NCI-H1105 treated with DMSO at 0.1 percent for 48 hours (cell line): ENCODE data around the gene GABPB1.

Source experiments
- DNase-seq: peaks from one replicate; lab custom pipeline; 2025; lab: John Stamatoyannopoulos, UW

The GABPB1 gene

DNA sequence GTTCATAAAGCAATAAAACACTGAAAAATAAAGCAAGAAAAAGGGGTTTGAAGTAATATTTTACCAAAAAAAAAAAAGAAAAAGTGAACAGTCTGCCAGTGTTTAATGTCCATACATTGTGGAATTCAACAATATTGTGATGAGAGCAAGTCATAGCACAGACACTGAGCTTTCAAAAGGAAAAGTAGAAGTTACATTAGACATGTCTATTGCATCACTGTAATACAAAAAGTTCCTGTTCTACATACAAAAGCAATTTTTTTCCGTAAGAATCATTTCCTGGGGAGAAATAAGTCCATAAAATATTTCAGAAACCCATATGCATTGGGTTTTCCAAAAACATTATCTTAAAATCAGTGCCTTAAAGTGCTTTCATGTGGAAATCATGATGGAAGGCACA, 77.6 kb downstream of the GABPB1 start:
- DNase-seq = no peak

GRCh38 chr15:50275908-50276307, 79.1 kb downstream of the GABPB1 start:
- DNase-seq = no peak

DNA sequence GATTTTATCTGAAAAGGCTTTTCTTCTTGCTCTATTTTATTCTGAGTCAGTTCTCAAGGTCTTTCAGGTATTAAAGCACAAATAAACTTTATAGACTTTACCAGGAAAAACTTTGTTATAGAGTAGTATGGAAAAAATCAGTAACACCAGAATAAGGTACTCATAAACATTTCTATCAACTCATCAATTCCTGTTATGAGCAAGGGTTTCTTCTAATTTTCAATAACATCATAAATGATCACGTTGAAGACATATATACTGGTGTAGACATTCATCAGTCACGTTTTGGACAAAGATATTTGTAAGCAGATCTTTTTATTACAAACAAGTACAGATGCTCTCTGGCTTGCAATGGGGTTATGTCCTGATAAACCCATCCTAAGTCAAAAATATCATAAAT, 79.9 kb downstream of the GABPB1 start:
- no peak for DNase-seq

DNA sequence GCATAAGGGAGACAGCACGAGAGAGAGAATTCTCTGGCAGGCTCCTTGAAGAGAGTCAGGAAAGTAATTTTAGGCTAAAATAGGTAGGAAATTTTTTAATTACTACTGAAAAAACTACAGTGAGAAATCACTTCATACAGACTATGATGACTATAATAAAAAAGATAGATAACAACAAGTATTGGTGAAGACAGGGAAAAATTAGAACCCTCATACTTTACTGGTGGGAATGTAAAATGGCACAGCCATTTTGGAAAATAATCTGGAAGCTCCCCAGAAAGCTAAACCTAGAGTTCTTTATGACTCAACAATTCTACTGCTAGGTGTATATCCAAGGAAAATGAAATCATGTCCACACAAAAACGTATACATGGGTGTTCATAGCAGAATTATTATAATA, 87.4 kb downstream of the GABPB1 start:
- DNase-seq = no peak

DNA sequence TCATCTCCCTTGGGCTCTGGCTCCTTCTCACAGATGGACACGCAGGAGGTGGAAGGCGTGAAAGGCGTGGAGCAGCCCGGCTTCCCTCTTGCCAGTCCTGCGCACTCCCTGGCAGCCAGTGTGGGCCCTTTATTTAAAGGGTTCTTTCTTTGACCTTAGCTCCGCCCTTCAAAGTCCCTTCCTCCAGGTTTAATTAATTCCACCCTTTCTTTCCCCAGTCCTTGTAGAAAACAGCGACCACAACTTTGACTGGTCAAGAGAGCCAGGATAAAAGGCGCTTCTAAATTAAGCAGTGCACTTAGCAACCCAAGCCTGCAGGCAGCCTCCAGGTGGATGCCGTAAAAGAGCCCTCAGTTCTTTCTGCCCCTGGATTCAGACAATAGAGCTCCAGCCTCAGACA, 89.4 kb downstream of the GABPB1 start, which contains the start of gene HDC:
TSS of gene HDC (minus strand) at position 107 of the 400 bp plus-strand sequence. CDS start at position 4, 103 bp downstream.
- DNase-seq = no peak

GRCh38 chr15:50262533-50262932, 92.5 kb downstream of the GABPB1 start:
- DNase-seq = no peak

- no peak for DNase-seq
Measured at GRCh38 chr15:50261981-50262380, 93.0 kb downstream of the GABPB1 start.

GRCh38 chr15:50260969-50261496, 94.0 kb downstream of the GABPB1 start:
- no peak for DNase-seq

DNA sequence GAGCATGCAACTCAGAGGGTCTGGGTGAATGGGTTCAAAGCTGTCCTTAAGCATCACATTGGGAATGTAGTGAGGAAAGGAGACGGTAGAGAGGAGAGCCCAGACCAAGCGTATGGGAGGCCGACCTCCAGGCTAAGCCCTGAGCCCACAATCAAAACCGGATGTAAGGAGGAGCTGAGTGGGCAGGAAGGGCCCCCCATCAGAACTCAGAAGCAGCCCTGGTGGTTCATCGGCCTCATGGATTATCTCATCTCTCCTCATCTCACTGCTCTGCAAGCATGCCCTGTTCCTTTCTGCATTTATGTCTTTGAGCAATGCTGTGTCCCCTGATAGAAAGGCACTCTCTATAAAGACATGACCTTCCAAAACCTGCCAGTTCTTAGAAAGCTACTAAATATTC, 95.7 kb downstream of the GABPB1 start:
- no peak for DNase-seq

DNA sequence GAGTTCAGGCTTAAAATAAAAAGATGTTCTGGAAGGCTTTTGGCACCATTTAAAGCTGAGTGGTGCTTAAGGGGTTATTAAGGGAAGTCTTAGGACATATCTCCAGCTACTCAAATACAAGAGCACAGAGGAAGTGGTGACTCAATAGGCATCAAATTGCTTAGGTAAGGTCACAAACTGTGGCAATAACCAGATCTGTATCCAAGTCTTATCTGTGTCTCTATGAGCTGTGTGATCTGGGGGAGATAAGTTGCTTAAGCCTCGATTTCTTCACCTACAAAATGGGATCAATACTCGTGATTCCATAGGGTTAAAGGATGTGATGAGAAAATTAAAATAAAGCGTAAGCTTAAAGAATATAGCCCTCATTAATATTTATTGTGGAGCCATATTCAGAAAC, 97.1 kb downstream of the GABPB1 start:
- no peak for DNase-seq

DNA sequence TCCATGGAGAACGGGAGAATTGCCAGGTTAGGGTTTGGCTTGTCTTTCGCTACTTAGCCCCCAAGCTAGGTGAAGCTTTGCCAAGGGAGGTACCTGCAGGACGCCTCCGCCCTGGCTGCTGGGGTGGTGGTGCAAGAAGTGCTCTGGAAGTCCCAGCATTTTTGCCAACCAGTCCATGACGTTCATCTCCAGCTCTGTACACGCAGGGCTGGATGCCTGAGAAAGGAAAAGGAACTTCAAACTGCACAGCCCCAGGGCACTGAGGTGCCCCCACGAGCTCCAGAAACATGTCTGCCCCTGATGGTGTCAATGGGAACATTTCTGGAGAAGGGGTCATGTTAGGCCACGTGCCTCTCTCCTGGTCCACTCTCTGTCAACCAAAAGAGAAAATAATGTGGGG, 97.7 kb downstream of the GABPB1 start:
- no peak for DNase-seq

DNA sequence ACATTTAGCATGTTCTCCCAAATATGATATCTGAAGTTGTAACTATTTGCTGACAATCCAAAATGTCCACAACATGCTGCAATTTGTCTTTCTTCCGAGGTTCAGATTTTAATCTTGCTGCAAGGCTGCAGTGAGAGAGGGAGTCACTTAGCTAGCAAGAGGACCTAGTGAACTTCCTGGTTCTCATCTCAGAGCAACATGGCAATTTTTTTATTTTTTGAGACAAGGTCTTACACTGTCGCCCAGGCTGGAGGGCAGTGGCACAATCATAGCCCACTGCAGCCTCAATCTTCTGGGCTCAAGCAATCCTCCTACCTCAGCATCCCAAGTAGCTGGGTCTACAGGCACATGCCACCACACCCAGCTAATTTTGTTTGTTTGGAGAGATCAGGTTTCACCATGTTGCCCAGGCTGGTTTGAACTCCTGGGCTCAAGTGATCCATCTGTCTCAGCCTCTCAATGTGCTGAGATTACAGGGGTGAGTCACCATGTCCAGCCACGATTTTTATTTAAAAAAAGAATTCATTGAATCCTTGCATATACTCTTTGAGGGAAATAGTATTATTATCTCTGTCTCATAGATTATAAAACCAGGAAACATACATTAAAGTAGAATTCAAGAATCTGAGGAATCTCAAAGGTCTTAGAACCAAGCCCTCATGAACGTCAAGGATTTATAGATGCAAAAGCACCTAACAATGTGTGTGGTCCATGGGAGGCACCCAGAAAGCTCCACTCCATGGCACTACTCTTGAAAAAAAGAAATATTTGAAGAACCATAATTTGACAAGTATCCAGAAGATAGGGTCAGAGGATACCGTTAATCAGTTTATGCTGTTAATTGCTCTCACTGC, 98.6 kb downstream of the GABPB1 start:
- no peak for DNase-seq

DNA sequence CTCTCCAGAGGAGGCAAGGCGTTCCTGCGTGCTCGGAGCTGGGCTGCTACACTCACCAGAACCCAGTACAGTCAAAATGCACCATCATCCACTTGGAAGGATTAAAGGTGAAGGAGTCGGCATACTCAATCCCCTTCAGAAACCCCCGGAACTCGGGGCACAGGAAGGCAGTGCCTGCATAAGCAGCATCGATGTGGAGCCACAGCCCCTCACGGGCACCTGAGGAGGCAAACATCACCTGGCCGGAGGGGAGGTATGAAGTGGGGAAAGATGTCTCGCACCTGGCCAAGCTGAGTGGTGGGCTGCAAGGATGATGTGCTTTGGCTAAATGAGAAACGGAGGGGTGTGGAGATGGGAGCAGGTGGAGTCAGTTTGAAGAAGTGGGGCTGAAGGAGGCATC, 102.4 kb downstream of the GABPB1 start:
- no peak for DNase-seq

GRCh38 chr15:50251638-50252182, 103.3 kb downstream of the GABPB1 start:
- DNase-seq = no peak

- no peak for DNase-seq
Measured at GRCh38 chr15:50250760-50251394, 104.1 kb downstream of the GABPB1 start.

DNA sequence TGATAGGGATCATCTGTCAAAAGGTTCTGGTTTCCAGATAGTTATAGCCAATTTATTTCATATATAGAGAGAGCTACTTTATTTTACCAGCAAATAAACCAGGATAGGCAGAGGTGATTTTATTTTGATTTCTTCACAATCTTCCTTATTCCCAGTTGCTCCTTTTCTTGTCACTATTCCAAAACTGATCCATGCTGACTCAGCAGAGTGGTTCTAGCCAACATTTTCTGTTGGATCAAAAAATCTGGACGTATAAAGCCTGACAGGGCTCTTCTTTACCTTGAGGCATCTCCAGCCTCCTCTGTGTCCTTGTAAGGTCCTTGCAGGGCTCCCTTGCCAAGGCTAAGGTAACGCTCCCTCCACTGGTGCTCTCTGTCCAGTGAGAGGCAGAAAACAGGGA, 105.3 kb downstream of the GABPB1 start:
- no peak for DNase-seq

DNA sequence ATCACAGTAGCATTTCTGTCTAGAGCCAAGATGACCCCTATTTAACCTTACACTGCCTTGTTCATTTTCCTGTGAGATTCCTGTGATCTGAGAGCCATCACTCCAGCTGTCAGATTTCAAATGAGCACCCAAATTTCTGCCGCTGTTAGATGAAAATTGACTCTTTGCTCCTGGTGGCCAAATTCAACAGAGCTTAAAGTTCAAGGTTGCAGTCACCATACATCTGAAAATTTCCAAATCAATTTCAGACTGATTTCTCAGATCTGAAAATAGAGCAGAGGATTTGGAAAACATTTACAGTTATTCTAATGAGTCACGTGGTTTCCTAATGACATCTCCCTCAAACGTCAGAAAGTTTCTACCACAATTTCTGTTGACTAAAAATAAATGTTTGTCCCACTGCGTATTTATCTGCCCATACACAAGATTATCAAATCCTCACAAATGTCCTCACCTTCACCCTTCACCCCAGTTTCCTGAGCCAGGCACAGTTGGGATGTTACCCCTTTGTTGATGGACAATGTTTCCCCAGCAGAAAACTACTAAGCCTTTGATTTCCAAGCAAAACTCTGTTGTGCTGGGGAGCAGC, 105.9 kb downstream of the GABPB1 start:
- DNase-seq = no peak

- DNase-seq = no peak
Measured at GRCh38 chr15:50247819-50248655, 107.0 kb downstream of the GABPB1 start.

DNA sequence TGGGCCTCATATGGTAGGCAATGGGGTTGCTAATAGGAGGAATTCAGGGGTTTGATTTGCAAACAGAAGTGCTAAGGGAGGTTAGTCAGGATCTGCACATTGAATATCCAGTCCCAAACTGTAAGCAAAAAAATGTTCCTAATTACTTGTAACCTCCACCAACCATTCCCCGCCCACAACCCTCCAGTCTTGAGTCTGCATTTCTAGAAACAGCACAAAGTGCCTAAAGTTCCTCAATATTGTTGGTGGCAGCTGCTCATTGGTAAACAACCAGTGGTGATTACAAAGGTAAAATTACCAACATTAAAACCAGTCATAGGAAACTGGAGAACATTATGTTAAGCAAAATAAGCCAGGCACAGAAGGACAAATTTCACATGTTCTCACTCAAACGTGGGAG, 108.4 kb downstream of the GABPB1 start:
- DNase-seq = no peak

GRCh38 chr15:50244959-50245624, 109.9 kb downstream of the GABPB1 start:
- DNase-seq = no peak

DNA sequence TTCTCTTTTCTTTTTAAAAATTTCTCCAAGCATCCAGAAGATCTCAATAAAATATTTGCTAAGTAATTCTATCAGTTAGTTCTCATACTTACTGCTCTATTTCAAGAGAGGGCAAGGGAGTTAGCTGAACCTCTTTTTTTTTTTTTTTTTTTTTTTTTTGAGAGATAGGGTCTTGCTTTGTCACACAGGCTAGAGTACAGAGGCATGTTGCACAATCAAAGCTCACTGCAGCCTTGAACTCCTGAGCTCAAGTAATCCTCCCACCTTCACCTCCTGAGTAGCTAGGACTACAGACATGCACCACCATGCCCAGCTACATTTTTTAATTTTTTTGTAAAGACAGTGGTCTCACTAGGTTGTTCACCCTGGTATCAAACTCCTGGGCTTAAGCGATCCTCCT, 110.8 kb downstream of the GABPB1 start:
- no peak for DNase-seq
